ENCODE results near the gene SH3RF3. TPM values are rescaled to one million over a fixed set of nuclear protein-coding genes. Genes with fewer than 3 reads are reported as not detected.

Gene SH3RF3
- total RNA-seq, 1 experiment from 2014 or later: not detected

DNA sequence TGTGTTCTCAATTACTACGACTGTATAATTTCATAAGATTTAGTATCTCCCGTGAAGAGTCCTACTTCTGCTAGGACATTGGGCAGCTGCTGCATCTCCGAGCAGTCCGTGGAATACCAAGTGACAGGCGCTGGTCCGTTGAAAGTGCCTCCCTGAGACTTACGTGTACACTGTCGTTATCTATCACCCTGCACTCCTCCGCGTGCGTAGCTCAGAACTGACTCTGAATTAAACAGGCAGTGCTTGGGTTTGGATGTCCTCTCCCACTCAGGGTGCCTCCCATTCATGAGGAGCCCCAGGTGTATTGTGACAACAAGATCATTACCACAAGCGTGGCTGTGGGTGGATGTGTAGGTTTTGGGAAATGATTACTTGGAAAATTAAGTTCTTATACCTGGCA, 148.4 kb downstream of the SH3RF3 start:
- TF ChIP-seq ZNF274 (IDR thresholded peaks at IDR 0.05; ENCODE audit: low read depth, low read length): no peak
- TF ChIP-seq ATF3 (IDR thresholded peaks at IDR 0.05): no peak
- TF ChIP-seq TCF7L2 (IDR thresholded peaks at IDR 0.05; ENCODE audit: borderline replicate concordance, extremely low read depth, insufficient read depth, insufficient read length): no peak
- no peaks in the 10 kb centered on the region for H3K36me3 ChIP-seq (ENCODE audit: control insufficient read depth in 1 of 2, insufficient read depth in 2 of 2, low read length in 2 of 2)
- ChIA-PET RAD21 (ENCODE audit: low non-redundant PET in 1 of 2, low total read pairs in 2 of 2, uncharacterized antibody in 2 of 2, unreplicated experiment in 2 of 2) (no interaction called here), CTCF (no interaction called here), POLR2A (no interaction called here)
- H4K20me1 ChIP-seq (ENCODE audit: insufficient read depth): no peaks in the 10 kb centered on the region
- DNase-seq (ENCODE audit: low read depth, low spot score) (no peak), ATAC-seq (no peak)
- intact Hi-C loops (cut with micrococcal nuclease): no loop called here
- H3K9me3 ChIP-seq (ENCODE audit: control insufficient read depth in 1 of 2, insufficient read depth in 1 of 2, low read depth in 1 of 2, low read length in 2 of 2): no peaks in the 10 kb centered on the region
- no peak overlapping the region for H3K4me2 ChIP-seq (ENCODE audit: low read length)
- no TSS peak for BruUV-seq (replicated peaks)
- H3K4me3 ChIP-seq (replicated peaks in 1 of 2; ENCODE audit: low read depth in 1 of 2, low read length in 2 of 2): no peak overlapping the region
- no peak overlapping the region for H3K9ac ChIP-seq (ENCODE audit: low read length)
- H3K79me2 ChIP-seq (ENCODE audit: insufficient read depth, low read length): no peaks in the 10 kb centered on the region
- H3K27me3 ChIP-seq (ENCODE audit: insufficient read depth, low read length): no peaks in the 10 kb centered on the region
- H3K27ac ChIP-seq (ENCODE audit: low read depth, low read length): no peak overlapping the region
- H3K4me1 ChIP-seq (ENCODE audit: control insufficient read depth in 1 of 2, insufficient read depth in 2 of 2, low read length in 2 of 2): no peaks in the 10 kb centered on the region
- H3K9me2 ChIP-seq (ENCODE audit: insufficient read depth): no peaks in the 10 kb centered on the region
- H2AFZ ChIP-seq (ENCODE audit: low read depth, low read length, poor library complexity, severe bottlenecking): no peak overlapping the region

DNA sequence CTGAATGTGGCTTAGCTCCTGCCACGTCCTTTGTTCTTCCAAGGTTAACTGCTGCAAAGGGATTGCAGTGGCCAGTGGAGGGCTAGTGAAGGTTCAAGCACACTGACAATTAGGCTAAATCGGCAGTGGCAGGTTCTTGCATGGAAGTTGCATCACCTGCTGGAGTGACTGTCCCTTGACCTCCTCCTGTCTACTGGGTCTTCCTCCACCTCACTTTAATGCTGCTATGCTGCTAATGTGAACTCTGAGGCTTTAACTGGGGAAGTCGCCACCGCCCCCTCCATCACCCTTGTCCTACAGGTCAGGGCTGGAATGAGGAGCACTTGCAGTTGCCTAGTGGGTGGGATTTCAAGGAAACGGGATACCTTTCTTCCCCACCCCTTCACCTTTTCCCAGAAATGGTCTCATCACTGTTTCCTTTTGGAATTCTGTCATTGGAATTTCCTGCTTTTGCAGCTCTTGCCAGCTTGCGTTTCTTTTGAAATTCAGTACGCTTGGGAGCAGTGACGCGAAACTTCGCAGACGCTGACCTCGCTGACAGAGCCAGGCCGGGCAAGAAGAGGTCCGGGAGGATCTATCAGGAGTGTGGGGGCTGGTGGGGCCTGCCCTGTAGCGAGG, 150.3 kb downstream of the SH3RF3 start:
- ChIA-PET POLR2A (no interaction called here), RAD21 (ENCODE audit: low non-redundant PET in 1 of 2, low total read pairs in 2 of 2, uncharacterized antibody in 2 of 2, unreplicated experiment in 2 of 2) (no interaction called here), CTCF (no interaction called here)
- H2AFZ ChIP-seq (ENCODE audit: low read depth, low read length, poor library complexity, severe bottlenecking): no peak overlapping the region
- no peak for DNase-seq (ENCODE audit: low read depth, low spot score)
- no peak overlapping the region for H3K9ac ChIP-seq (ENCODE audit: low read length)
- BruUV-seq (replicated peaks): no TSS peak
- no peaks in the 10 kb centered on the region for H4K20me1 ChIP-seq (ENCODE audit: insufficient read depth)
- H3K4me1 ChIP-seq (ENCODE audit: control insufficient read depth in 1 of 2, insufficient read depth in 2 of 2, low read length in 2 of 2): no peaks in the 10 kb centered on the region
- H3K27ac ChIP-seq (ENCODE audit: low read depth, low read length): no peak overlapping the region
- no peak overlapping the region for H3K4me3 ChIP-seq (replicated peaks in 1 of 2; ENCODE audit: low read depth in 1 of 2, low read length in 2 of 2)
- H3K9me2 ChIP-seq (ENCODE audit: insufficient read depth): no peaks in the 10 kb centered on the region
- TF ChIP-seq EZH2phosphoT487 (IDR thresholded peaks at IDR 0.05; ENCODE audit: borderline replicate concordance) (no peak), JUND (IDR thresholded peaks at IDR 0.05) (no peak), POLR2AphosphoS5 (IDR thresholded peaks at IDR 0.05; ENCODE audit: low read depth, low read length) (no peak), CEBPB (IDR thresholded peaks at IDR 0.05; ENCODE audit: low read depth) (peak; percentile 67), ZNF274 (IDR thresholded peaks at IDR 0.05; ENCODE audit: low read depth, low read length) (no peak)
- H3K36me3 ChIP-seq (ENCODE audit: control insufficient read depth in 1 of 2, insufficient read depth in 2 of 2, low read length in 2 of 2): no peaks in the 10 kb centered on the region
- intact Hi-C loops (cut with micrococcal nuclease): no loop called here
- no peak overlapping the region for H3K4me2 ChIP-seq (ENCODE audit: low read length)
- no peaks in the 10 kb centered on the region for H3K79me2 ChIP-seq (ENCODE audit: insufficient read depth, low read length)
- H3K9me3 ChIP-seq (ENCODE audit: control insufficient read depth in 1 of 2, insufficient read depth in 1 of 2, low read depth in 1 of 2, low read length in 2 of 2): no peaks in the 10 kb centered on the region
- no peak for ATAC-seq
- no peaks in the 10 kb centered on the region for H3K27me3 ChIP-seq (ENCODE audit: insufficient read depth, low read length)

Data from HCT116 (cell line).